HEK293 (cell line): ENCODE measurements around the gene UGT2A2.

Experiments used
- BCL11B ChIP-seq: fragments of 450-650 bp; formaldehyde crosslinking; IDR thresholded peaks from 2 replicates; pipeline ENCODE4 v1.5.1; 2016; ENCODE audit warnings: low read depth, missing biosample characterization, missing genetic modification characterization
- GLI2 ChIP-seq: fragments of 450-650 bp; formaldehyde crosslinking; IDR thresholded peaks from 2 replicates; pipeline ENCODE4; 2017; ENCODE audit warnings: missing biosample characterization, missing genetic modification characterization, low read depth, borderline replicate concordance
- KLF1 ChIP-seq: fragments of 450-650 bp; formaldehyde crosslinking; IDR thresholded peaks from 2 replicates; pipeline ENCODE4 v1.5.1; 2016; ENCODE audit warnings: missing biosample characterization, missing genetic modification characterization
- KLF16 ChIP-seq: fragments of 450-650 bp; formaldehyde crosslinking; IDR thresholded peaks from 2 replicates; pipeline ENCODE4 v1.5.1; 2017; ENCODE audit warnings: missing biosample characterization, missing genetic modification characterization
- KLF17 ChIP-seq: fragments of 450-650 bp; formaldehyde crosslinking; IDR thresholded peaks from 2 replicates; pipeline ENCODE4 v1.5.1; 2016; ENCODE audit warnings: missing biosample characterization, missing genetic modification characterization
- PRDM10 ChIP-seq: fragments of 450-650 bp; formaldehyde crosslinking; IDR thresholded peaks from 2 replicates; pipeline ENCODE4 v1.5.1; 2016; ENCODE audit warnings: missing biosample characterization, missing genetic modification characterization
- REST ChIP-seq: fragments of 450-650 bp; formaldehyde crosslinking; IDR thresholded peaks from 2 replicates; pipeline ENCODE4 v1.5.1; 2016; ENCODE audit warnings: missing biosample characterization, missing genetic modification characterization
- ZNF266 ChIP-seq: fragments of 450-650 bp; formaldehyde crosslinking; IDR thresholded peaks from 2 replicates; pipeline ENCODE4 v1.5.1; 2016; ENCODE audit warnings: missing biosample characterization, missing genetic modification characterization, low read depth
- ZNF433 ChIP-seq: fragments of 450-650 bp; formaldehyde crosslinking; IDR thresholded peaks from 2 replicates; pipeline ENCODE4 v1.5.1; 2016; ENCODE audit warnings: missing biosample characterization, missing genetic modification characterization, low read depth
- ZNF768 ChIP-seq: fragments of 450-650 bp; formaldehyde crosslinking; IDR thresholded peaks from 2 replicates; pipeline ENCODE4 v1.5.1; 2018; ENCODE audit warnings: missing biosample characterization, mild to moderate bottlenecking, missing genetic modification characterization
- ZNF776 ChIP-seq: fragments of 450-650 bp; formaldehyde crosslinking; IDR thresholded peaks from 2 replicates; pipeline ENCODE4 v1.5.0; 2017; ENCODE audit warnings: missing biosample characterization, missing genetic modification characterization, borderline replicate concordance
- TF ChIP-seq, protein P1 (sequence below): fragments of 450-650 bp; formaldehyde crosslinking; IDR thresholded peaks from 2 replicates; pipeline ENCODE4 v1.5.1; 2016; ENCODE audit warnings: missing biosample characterization, missing genetic modification characterization
- TF ChIP-seq, protein P2 (sequence below): fragments of 450-650 bp; formaldehyde crosslinking; IDR thresholded peaks from 2 replicates; pipeline ENCODE4 v1.5.1; 2016; ENCODE audit warnings: missing biosample characterization, missing genetic modification characterization

GRCh38 chr4:69549651-69550050 is 89.8 kb downstream of the UGT2A2 start:
- TF ChIP-seq REST, result no peak
- TF ChIP-seq BCL11B (tag by site-specific recombination), result no peak
- TF ChIP-seq PRDM10, result no peak
- TF ChIP-seq, protein P1, sequence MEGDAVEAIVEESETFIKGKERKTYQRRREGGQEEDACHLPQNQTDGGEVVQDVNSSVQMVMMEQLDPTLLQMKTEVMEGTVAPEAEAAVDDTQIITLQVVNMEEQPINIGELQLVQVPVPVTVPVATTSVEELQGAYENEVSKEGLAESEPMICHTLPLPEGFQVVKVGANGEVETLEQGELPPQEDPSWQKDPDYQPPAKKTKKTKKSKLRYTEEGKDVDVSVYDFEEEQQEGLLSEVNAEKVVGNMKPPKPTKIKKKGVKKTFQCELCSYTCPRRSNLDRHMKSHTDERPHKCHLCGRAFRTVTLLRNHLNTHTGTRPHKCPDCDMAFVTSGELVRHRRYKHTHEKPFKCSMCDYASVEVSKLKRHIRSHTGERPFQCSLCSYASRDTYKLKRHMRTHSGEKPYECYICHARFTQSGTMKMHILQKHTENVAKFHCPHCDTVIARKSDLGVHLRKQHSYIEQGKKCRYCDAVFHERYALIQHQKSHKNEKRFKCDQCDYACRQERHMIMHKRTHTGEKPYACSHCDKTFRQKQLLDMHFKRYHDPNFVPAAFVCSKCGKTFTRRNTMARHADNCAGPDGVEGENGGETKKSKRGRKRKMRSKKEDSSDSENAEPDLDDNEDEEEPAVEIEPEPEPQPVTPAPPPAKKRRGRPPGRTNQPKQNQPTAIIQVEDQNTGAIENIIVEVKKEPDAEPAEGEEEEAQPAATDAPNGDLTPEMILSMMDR, result no peak
- TF ChIP-seq ZNF266 (tag by site-specific recombination), result no peak
- no peak for TF ChIP-seq GLI2 (tag by site-specific recombination)
- no peak for TF ChIP-seq KLF1 (tag by site-specific recombination)
- TF ChIP-seq ZNF776 (tag by site-specific recombination), result no peak
- no peak for TF ChIP-seq KLF17 (tag by site-specific recombination)
- TF ChIP-seq, protein P2, sequence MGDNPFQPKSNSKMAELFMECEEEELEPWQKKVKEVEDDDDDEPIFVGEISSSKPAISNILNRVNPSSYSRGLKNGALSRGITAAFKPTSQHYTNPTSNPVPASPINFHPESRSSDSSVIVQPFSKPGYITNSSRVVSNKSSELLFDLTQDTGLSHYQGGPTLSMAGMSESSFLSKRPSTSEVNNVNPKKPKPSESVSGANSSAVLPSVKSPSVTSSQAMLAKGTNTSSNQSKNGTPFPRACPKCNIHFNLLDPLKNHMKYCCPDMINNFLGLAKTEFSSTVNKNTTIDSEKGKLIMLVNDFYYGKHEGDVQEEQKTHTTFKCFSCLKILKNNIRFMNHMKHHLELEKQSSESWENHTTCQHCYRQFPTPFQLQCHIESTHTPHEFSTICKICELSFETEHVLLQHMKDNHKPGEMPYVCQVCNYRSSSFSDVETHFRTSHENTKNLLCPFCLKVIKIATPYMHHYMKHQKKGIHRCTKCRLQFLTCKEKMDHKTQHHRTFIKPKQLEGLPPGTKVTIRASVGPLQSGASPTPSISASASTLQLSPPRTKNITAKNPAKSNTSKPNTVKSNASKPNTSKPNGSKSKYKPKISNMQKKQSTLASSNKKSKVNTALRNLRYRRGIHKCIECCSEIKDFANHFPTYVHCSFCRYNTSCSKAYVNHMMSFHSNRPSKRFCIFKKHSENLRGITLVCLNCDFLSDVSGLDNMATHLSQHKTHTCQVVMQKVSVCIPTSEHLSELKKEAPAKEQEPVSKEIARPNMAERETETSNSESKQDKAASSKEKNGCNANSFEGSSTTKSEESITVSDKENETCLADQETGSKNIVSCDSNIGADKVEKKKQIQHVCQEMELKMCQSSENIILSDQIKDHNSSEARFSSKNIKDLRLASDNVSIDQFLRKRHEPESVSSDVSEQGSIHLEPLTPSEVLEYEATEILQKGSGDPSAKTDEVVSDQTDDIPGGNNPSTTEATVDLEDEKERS (tag by site-specific recombination), result no peak
- no peak for TF ChIP-seq ZNF768
- no peak for TF ChIP-seq KLF16 (tag by site-specific recombination)
- no peak for TF ChIP-seq ZNF433 (tag by site-specific recombination)
